GM23338 (cell line): ENCODE measurements around the gene NANOS2. TPM values are rescaled to one million over a fixed set of nuclear protein-coding genes. Genes with fewer than 3 reads are reported as not detected.

Experiments
- ATAC-seq: fragments of 200-7000 bp; cut with Tn5 transposase; 3 replicates; pipeline ENCODE4 v1.9.1; 2020
- DNase-seq: peaks from one replicate; pipeline ENCODE4 v3.0.0-alpha.2; 2015; ENCODE audit warnings: low spot score
- H2AFZ ChIP-seq: fragments of 200-600 bp; sonication (generic); 2 replicates; pipeline ENCODE4 v1.8.0; 2016; ENCODE audit warnings: antibody characterized with exemption, mild to moderate bottlenecking, moderate library complexity
- H3F3A ChIP-seq: fragments of 200-600 bp; sonication (generic); replicated peaks from 2 replicates; pipeline ENCODE4 v1.8.0; 2017; ENCODE audit warnings: antibody characterized with exemption, mixed run types, low read depth
- H3K27ac ChIP-seq: fragments of 200-600 bp; sonication (generic); 2 replicates; pipeline ENCODE4 v1.6.1; 2016; ENCODE audit warnings: low read depth
- H3K27me3 ChIP-seq: fragments of 200-600 bp; sonication (generic); 2 replicates; pipeline ENCODE4 v1.8.0; 2016; ENCODE audit warnings: mild to moderate bottlenecking, mixed run types, moderate library complexity; ENCODE audit not compliant: insufficient read depth
- H3K36me3 ChIP-seq: fragments of 200-600 bp; sonication (generic); 2 replicates; pipeline ENCODE4 v1.8.0; 2016; ENCODE audit warnings: mild to moderate bottlenecking; ENCODE audit not compliant: insufficient read depth
- H3K4me1 ChIP-seq: fragments of 200-600 bp; sonication (generic); 2 replicates; pipeline ENCODE4 v1.8.0; 2016; ENCODE audit warnings: mild to moderate bottlenecking, moderate library complexity; ENCODE audit not compliant: insufficient read depth
- H3K4me2 ChIP-seq: fragments of 200-600 bp; sonication (generic); 2 replicates; pipeline ENCODE4 v1.7.1; 2017; ENCODE audit warnings: mixed run types
- H3K4me3 ChIP-seq: fragments of 200-600 bp; sonication (generic); 2 replicates; pipeline ENCODE4 v1.6.1; 2016; ENCODE audit warnings: mixed run types
- H3K79me2 ChIP-seq: fragments of 200-600 bp; sonication (generic); replicated peaks from 2 replicates; pipeline ENCODE4 v1.8.0; 2017; ENCODE audit warnings: mild to moderate bottlenecking; ENCODE audit not compliant: insufficient read depth
- H3K9me2 ChIP-seq: fragments of 200-600 bp; sonication (generic); 2 replicates; pipeline ENCODE4 v1.8.0; 2017; ENCODE audit not compliant: insufficient read depth
- H4K20me1 ChIP-seq: fragments of 200-600 bp; sonication (generic); replicated peaks from 2 replicates; pipeline ENCODE4 v1.8.0; 2017; ENCODE audit warnings: mild to moderate bottlenecking; ENCODE audit not compliant: insufficient read depth
- H3K27ac Mint-ChIP-seq: 2 replicates; pipeline ENCODE4 v1.8.0; 2020; ENCODE audit warnings: inconsistent platforms, mild to moderate bottlenecking, moderate library complexity, mixed read lengths
- H3K27me3 Mint-ChIP-seq: 3 replicates; pipeline ENCODE4 v1.8.0; 2022; ENCODE audit warnings: low read depth, mild to moderate bottlenecking, moderate library complexity, mixed read lengths, inconsistent platforms; ENCODE audit not compliant: insufficient read depth, poor library complexity
- H3K36me3 Mint-ChIP-seq: 3 replicates; pipeline ENCODE4 v1.8.0; 2021; ENCODE audit warnings: low read depth, mild to moderate bottlenecking, inconsistent platforms, moderate library complexity, mixed read lengths
- H3K4me1 Mint-ChIP-seq: 3 replicates; pipeline ENCODE4 v1.8.0; 2020; ENCODE audit warnings: mild to moderate bottlenecking, inconsistent platforms, mixed read lengths
- H3K4me3 Mint-ChIP-seq: 3 replicates; pipeline ENCODE4 v1.8.0; 2021; ENCODE audit warnings: moderate library complexity, mild to moderate bottlenecking, inconsistent platforms, mixed read lengths
- H3K9me3 Mint-ChIP-seq: 3 replicates; pipeline ENCODE4 v1.8.0; 2020; ENCODE audit warnings: moderate library complexity, mild to moderate bottlenecking, inconsistent platforms, mixed read lengths
- CREB1 ChIP-seq: fragments of 250-450 bp; sonication (Bioruptor Pico); IDR thresholded peaks from 2 replicates; pipeline ENCODE4 v1.5.0; 2020; ENCODE audit warnings: low read depth, mild to moderate bottlenecking, moderate library complexity
- EZH2 ChIP-seq: fragments of 200-600 bp; sonication (generic); IDR thresholded peaks from one replicate; pipeline ENCODE4 v1.8.0; 2017; ENCODE audit warnings: antibody characterized with exemption, mild to moderate bottlenecking, low read depth; ENCODE audit not compliant: unreplicated experiment
- EZH2phosphoT487 ChIP-seq: fragments of 200-600 bp; sonication (generic); IDR thresholded peaks from one replicate; pipeline ENCODE4 v1.8.1; 2018; ENCODE audit warnings: antibody characterized with exemption; ENCODE audit not compliant: unreplicated experiment
- JUNB ChIP-seq: IDR thresholded peaks from one replicate; pipeline ENCODE4 v1.6.1; 2016; ENCODE audit warnings: antibody characterized with exemption; ENCODE audit not compliant: unreplicated experiment
- NANOG ChIP-seq: IDR thresholded peaks from 2 replicates; pipeline ENCODE4 v1.6.1; 2016; ENCODE audit warnings: antibody characterized with exemption, borderline replicate concordance
- POLR2AphosphoS5 ChIP-seq: IDR thresholded peaks from 2 replicates; pipeline ENCODE4 v1.6.1; 2016; ENCODE audit warnings: antibody characterized with exemption, low read depth
- STAT1 ChIP-seq: IDR thresholded peaks from one replicate; pipeline ENCODE4 v1.6.1; 2016; ENCODE audit warnings: antibody characterized with exemption; ENCODE audit not compliant: unreplicated experiment
- ZNF114 ChIP-seq: fragments of 250-450 bp; sonication (Bioruptor Pico); IDR thresholded peaks from 2 replicates; pipeline ENCODE4 v1.5.0; 2020; ENCODE audit warnings: mild to moderate bottlenecking, moderate library complexity
- ZNF331 ChIP-seq: fragments of 250-450 bp; sonication (Bioruptor Pico); IDR thresholded peaks from 2 replicates; pipeline ENCODE4 v1.5.0; 2020; ENCODE audit warnings: low read depth, mild to moderate bottlenecking, moderate library complexity
- polyA plus RNA-seq: library from polyadenylated mRNA; unstranded; fragments of >200 nt; fragmentation: Nextera tagmentation; extraction: Ambion mirVana; gene quantifications from 2 replicates; pipeline ENCODE4 v1.2.1, GENCODE V29; 2016
- total RNA-seq: library from RNA; depleted of rRNA; stranded (reverse); fragments of >200 nt; shearing (Covaris generic); gene quantifications from 2 replicates; pipeline ENCODE4 v1.2.3, GENCODE V29; 2014
- TF ChIP-seq, protein P1 (sequence below): IDR thresholded peaks from one replicate; pipeline ENCODE4 v1.6.1; 2018; ENCODE audit warnings: antibody characterized with exemption; ENCODE audit not compliant: unreplicated experiment
- TF ChIP-seq, protein P2 (sequence below): fragments of 250-450 bp; sonication (Bioruptor Pico); IDR thresholded peaks from 2 replicates; pipeline ENCODE4 v1.5.0; 2020; ENCODE audit warnings: mild to moderate bottlenecking, moderate library complexity
- TF ChIP-seq, protein P3 (sequence below), 2 experiments: fragments of 200-600 bp in 1 of 2; sonication (generic) in 1 of 2; conservative IDR thresholded peaks; 2 replicates each; pipeline versions ENCODE4 v1.5.1 to v1.6.1; 2016 to 2017; ENCODE audit warnings: antibody characterized with exemption in 2 of 2, low read depth in 2 of 2, mild to moderate bottlenecking in 2 of 2, moderate library complexity in 1 of 2
- TF ChIP-seq, protein P4 (sequence below): IDR thresholded peaks from 2 replicates; pipeline ENCODE4 v1.6.1; 2016; ENCODE audit warnings: antibody characterized with exemption

NANOS2 gene
- total and polyA plus RNA-seq, 2 experiments from 2014 or later: 0.11 to 0.14 TPM

DNA sequence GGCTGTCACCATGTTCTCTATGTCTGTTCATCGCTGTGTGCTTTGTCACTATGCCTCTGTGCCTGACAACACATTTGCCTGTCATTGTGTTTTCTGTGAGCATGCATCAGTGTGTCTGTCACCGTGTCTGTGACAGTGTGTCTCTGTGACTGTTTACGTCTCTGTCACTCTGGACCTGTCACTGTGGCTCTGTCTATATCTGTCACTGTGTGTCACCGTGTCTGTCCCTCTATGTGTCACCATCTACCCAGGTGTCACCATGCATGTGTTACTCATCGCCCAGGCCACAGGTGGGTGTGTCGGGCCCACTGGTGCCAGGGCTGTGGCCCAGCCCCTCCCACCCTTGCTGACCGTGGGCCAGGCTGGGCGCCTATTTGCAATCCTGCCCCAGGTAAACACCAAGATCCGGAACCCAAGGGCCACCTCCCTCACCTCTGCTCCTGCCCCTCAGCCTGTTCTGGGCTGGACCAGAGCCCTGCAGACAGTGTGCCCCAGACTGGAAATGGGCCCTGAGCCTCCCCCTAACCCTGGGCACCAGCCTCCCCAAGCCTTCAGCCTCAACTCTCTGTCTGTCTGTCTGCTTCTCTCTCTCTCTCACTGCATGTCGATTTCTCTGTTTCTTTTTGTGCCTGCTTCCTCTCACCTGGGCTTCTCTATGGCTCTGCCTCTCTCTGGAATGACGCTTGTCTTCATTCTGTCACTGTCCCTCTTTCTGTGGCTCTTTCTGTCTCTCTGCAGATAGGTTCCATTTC, 36.4 kb downstream of the NANOS2 start:
- H3K4me1 Mint-ChIP-seq: peaks cover 53% of the 10 kb centered on the region
- no peaks in the 10 kb centered on the region for H3K27me3 ChIP-seq
- H3K4me3 ChIP-seq: no peak overlapping the region
- H3K36me3 Mint-ChIP-seq: peaks cover 9% of the 10 kb centered on the region
- 0 out of 2 replicates have a peak, but pooled peaks cover under 1% of the 10 kb centered on the region for H3K9me2 ChIP-seq
- peak overlapping the region; percentile 5; the same call in 1 of the 3 replicates for H3K4me3 Mint-ChIP-seq
- H3K27ac ChIP-seq: no peak overlapping the region
- H3K27me3 Mint-ChIP-seq: peaks cover 25% of the 10 kb centered on the region
- H3K4me2 ChIP-seq: no peak overlapping the region
- DNase-seq: no peak
- TF ChIP-seq, protein P1, sequence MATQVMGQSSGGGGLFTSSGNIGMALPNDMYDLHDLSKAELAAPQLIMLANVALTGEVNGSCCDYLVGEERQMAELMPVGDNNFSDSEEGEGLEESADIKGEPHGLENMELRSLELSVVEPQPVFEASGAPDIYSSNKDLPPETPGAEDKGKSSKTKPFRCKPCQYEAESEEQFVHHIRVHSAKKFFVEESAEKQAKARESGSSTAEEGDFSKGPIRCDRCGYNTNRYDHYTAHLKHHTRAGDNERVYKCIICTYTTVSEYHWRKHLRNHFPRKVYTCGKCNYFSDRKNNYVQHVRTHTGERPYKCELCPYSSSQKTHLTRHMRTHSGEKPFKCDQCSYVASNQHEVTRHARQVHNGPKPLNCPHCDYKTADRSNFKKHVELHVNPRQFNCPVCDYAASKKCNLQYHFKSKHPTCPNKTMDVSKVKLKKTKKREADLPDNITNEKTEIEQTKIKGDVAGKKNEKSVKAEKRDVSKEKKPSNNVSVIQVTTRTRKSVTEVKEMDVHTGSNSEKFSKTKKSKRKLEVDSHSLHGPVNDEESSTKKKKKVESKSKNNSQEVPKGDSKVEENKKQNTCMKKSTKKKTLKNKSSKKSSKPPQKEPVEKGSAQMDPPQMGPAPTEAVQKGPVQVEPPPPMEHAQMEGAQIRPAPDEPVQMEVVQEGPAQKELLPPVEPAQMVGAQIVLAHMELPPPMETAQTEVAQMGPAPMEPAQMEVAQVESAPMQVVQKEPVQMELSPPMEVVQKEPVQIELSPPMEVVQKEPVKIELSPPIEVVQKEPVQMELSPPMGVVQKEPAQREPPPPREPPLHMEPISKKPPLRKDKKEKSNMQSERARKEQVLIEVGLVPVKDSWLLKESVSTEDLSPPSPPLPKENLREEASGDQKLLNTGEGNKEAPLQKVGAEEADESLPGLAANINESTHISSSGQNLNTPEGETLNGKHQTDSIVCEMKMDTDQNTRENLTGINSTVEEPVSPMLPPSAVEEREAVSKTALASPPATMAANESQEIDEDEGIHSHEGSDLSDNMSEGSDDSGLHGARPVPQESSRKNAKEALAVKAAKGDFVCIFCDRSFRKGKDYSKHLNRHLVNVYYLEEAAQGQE: no peak
- TF ChIP-seq, protein P2, sequence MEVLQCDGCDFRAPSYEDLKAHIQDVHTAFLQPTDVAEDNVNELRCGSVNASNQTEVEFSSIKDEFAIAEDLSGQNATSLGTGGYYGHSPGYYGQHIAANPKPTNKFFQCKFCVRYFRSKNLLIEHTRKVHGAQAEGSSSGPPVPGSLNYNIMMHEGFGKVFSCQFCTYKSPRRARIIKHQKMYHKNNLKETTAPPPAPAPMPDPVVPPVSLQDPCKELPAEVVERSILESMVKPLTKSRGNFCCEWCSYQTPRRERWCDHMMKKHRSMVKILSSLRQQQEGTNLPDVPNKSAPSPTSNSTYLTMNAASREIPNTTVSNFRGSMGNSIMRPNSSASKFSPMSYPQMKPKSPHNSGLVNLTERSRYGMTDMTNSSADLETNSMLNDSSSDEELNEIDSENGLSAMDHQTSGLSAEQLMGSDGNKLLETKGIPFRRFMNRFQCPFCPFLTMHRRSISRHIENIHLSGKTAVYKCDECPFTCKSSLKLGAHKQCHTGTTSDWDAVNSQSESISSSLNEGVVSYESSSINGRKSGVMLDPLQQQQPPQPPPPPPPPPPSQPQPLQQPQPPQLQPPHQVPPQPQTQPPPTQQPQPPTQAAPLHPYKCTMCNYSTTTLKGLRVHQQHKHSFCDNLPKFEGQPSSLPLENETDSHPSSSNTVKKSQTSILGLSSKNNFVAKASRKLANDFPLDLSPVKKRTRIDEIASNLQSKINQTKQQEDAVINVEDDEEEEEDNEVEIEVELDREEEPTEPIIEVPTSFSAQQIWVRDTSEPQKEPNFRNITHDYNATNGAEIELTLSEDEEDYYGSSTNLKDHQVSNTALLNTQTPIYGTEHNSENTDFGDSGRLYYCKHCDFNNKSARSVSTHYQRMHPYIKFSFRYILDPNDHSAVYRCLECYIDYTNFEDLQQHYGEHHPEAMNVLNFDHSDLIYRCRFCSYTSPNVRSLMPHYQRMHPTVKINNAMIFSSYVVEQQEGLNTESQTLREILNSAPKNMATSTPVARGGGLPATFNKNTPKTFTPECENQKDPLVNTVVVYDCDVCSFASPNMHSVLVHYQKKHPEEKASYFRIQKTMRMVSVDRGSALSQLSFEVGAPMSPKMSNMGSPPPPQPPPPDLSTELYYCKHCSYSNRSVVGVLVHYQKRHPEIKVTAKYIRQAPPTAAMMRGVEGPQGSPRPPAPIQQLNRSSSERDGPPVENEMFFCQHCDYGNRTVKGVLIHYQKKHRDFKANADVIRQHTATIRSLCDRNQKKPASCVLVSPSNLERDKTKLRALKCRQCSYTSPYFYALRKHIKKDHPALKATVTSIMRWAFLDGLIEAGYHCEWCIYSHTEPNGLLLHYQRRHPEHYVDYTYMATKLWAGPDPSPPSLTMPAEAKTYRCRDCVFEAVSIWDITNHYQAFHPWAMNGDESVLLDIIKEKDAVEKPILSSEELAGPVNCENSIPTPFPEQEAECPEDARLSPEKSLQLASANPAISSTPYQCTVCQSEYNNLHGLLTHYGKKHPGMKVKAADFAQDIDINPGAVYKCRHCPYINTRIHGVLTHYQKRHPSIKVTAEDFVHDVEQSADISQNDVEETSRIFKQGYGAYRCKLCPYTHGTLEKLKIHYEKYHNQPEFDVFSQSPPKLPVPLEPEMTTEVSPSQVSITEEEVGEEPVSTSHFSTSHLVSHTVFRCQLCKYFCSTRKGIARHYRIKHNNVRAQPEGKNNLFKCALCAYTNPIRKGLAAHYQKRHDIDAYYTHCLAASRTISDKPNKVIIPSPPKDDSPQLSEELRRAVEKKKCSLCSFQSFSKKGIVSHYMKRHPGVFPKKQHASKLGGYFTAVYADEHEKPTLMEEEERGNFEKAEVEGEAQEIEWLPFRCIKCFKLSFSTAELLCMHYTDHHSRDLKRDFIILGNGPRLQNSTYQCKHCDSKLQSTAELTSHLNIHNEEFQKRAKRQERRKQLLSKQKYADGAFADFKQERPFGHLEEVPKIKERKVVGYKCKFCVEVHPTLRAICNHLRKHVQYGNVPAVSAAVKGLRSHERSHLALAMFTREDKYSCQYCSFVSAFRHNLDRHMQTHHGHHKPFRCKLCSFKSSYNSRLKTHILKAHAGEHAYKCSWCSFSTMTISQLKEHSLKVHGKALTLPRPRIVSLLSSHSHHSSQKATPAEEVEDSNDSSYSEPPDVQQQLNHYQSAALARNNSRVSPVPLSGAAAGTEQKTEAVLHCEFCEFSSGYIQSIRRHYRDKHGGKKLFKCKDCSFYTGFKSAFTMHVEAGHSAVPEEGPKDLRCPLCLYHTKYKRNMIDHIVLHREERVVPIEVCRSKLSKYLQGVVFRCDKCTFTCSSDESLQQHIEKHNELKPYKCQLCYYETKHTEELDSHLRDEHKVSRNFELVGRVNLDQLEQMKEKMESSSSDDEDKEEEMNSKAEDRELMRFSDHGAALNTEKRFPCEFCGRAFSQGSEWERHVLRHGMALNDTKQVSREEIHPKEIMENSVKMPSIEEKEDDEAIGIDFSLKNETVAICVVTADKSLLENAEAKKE (CRISPR knock-in tag): no peak
- TF ChIP-seq, protein P3, sequence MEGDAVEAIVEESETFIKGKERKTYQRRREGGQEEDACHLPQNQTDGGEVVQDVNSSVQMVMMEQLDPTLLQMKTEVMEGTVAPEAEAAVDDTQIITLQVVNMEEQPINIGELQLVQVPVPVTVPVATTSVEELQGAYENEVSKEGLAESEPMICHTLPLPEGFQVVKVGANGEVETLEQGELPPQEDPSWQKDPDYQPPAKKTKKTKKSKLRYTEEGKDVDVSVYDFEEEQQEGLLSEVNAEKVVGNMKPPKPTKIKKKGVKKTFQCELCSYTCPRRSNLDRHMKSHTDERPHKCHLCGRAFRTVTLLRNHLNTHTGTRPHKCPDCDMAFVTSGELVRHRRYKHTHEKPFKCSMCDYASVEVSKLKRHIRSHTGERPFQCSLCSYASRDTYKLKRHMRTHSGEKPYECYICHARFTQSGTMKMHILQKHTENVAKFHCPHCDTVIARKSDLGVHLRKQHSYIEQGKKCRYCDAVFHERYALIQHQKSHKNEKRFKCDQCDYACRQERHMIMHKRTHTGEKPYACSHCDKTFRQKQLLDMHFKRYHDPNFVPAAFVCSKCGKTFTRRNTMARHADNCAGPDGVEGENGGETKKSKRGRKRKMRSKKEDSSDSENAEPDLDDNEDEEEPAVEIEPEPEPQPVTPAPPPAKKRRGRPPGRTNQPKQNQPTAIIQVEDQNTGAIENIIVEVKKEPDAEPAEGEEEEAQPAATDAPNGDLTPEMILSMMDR (conservative IDR thresholded peaks at IDR 0.05; ENCODE audit: low read depth in 2 of 2): no peak
- TF ChIP-seq NANOG: no peak
- no peak for TF ChIP-seq JUNB
- TF ChIP-seq, protein P4, sequence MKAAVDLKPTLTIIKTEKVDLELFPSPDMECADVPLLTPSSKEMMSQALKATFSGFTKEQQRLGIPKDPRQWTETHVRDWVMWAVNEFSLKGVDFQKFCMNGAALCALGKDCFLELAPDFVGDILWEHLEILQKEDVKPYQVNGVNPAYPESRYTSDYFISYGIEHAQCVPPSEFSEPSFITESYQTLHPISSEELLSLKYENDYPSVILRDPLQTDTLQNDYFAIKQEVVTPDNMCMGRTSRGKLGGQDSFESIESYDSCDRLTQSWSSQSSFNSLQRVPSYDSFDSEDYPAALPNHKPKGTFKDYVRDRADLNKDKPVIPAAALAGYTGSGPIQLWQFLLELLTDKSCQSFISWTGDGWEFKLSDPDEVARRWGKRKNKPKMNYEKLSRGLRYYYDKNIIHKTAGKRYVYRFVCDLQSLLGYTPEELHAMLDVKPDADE: no peak
- TF ChIP-seq EZH2phosphoT487: no peak
- no peak for TF ChIP-seq ZNF114 (CRISPR knock-in tag)
- TF ChIP-seq STAT1: no peak
- no peak for TF ChIP-seq POLR2AphosphoS5
- TF ChIP-seq ZNF331 (CRISPR knock-in tag): no peak
- TF ChIP-seq EZH2: no peak
- no peak for TF ChIP-seq CREB1 (CRISPR knock-in tag)
- no peaks in the 10 kb centered on the region for H3K79me2 ChIP-seq
- H3F3A ChIP-seq: peaks cover 24% of the 10 kb centered on the region; the same call in 1 of the 2 replicates
- H3K36me3 ChIP-seq: no peaks in the 10 kb centered on the region
- no peaks in the 10 kb centered on the region for H4K20me1 ChIP-seq
- no peak for ATAC-seq
- peaks cover 24% of the 10 kb centered on the region for H3K4me1 ChIP-seq
- no peak overlapping the region for H2AFZ ChIP-seq
- peaks cover under 1% of the 10 kb centered on the region; the same call in 1 of the 3 replicates for H3K9me3 Mint-ChIP-seq
- H3K27ac Mint-ChIP-seq: peak overlapping the region; percentile 2; the same call in 1 of the 2 replicates
